BE2C (cell line): ENCODE results near the gene COL27A1.

Experiments used
- DNase-seq: peaks from one replicate; pipeline ENCODE4 v3.0.0-alpha.2; 2020
- H3K27me3 ChIP-seq: fragments of 250-450 bp; sonication (Bioruptor Pico); 2 replicates; pipeline ENCODE4 v1.5.1; 2020; ENCODE audit warnings: mild to moderate bottlenecking
- H3K36me3 ChIP-seq: fragments of 250-450 bp; sonication (Bioruptor Pico); 2 replicates; pipeline ENCODE4 v1.5.1; 2020; ENCODE audit warnings: mild to moderate bottlenecking
- H3K4me1 ChIP-seq: fragments of 250-450 bp; sonication (Bioruptor Pico); 2 replicates; pipeline ENCODE4 v1.5.1; 2020
- H3K4me3 ChIP-seq: 2 replicates; pipeline ENCODE4 v1.5.1; 2011; ENCODE audit warnings: low read depth, low read length
- H3K9me3 ChIP-seq: fragments of 250-450 bp; sonication (Bioruptor Pico); 2 replicates; pipeline ENCODE4 v1.5.1; 2020
- TF ChIP-seq, protein P1 (sequence below): IDR thresholded peaks from 2 replicates; pipeline ENCODE4 v1.5.1; 2012; ENCODE audit warnings: mild to moderate bottlenecking, low read depth, low read length

COL27A1 gene

DNA sequence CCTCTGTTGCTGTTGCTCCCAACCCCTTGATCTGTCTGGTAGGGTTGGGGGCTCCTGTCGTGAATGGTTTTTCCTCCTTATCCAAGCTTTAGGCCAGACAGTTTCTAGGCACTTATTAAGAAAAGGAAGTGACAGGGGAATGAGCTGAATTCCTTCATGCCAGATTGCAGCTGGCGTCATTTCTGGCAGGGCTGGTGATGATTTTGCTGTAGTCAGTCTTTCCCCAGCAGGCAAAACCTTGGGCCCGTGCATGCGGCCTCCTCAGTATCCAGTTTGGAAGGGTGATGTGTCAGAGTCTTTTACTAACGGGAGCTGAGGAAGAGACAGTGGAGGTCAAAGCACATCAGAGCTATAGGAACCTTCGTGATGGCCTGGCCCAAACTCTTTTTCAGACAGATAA is 58.8 kb downstream of the COL27A1 start:
- Histone ChIP-seq H3K27me3 (no peaks in the 10 kb centered on the region), H3K4me1 (no peaks in the 10 kb centered on the region), H3K9me3 (no peaks in the 10 kb centered on the region), H3K4me3 (no peak overlapping the region), H3K36me3 (no peaks in the 10 kb centered on the region)
- no peak for DNase-seq
- TF ChIP-seq, protein P1, sequence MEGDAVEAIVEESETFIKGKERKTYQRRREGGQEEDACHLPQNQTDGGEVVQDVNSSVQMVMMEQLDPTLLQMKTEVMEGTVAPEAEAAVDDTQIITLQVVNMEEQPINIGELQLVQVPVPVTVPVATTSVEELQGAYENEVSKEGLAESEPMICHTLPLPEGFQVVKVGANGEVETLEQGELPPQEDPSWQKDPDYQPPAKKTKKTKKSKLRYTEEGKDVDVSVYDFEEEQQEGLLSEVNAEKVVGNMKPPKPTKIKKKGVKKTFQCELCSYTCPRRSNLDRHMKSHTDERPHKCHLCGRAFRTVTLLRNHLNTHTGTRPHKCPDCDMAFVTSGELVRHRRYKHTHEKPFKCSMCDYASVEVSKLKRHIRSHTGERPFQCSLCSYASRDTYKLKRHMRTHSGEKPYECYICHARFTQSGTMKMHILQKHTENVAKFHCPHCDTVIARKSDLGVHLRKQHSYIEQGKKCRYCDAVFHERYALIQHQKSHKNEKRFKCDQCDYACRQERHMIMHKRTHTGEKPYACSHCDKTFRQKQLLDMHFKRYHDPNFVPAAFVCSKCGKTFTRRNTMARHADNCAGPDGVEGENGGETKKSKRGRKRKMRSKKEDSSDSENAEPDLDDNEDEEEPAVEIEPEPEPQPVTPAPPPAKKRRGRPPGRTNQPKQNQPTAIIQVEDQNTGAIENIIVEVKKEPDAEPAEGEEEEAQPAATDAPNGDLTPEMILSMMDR = no peak

GRCh38 chr9:114214686-114215414 is 59.5 kb downstream of the COL27A1 start:
- DNase-seq = no peak
- H3K9me3 ChIP-seq = no peaks in the 10 kb centered on the region
- TF ChIP-seq, protein P1 = no peak
- no peaks in the 10 kb centered on the region for H3K27me3 ChIP-seq
- H3K4me3 ChIP-seq = no peak overlapping the region
- H3K36me3 ChIP-seq = no peaks in the 10 kb centered on the region
- no peaks in the 10 kb centered on the region for H3K4me1 ChIP-seq

- no peaks in the 10 kb centered on the region for H3K27me3 ChIP-seq
- TF ChIP-seq, protein P1 = no peak
- no peak overlapping the region for H3K4me3 ChIP-seq
- H3K36me3 ChIP-seq = no peaks in the 10 kb centered on the region
- DNase-seq = peak; percentile 69
- no peaks in the 10 kb centered on the region for H3K4me1 ChIP-seq
- H3K9me3 ChIP-seq = no peaks in the 10 kb centered on the region
These were observed 60.7 kb downstream of the COL27A1 start for GRCh38 chr9:114216081-114216480.

DNA sequence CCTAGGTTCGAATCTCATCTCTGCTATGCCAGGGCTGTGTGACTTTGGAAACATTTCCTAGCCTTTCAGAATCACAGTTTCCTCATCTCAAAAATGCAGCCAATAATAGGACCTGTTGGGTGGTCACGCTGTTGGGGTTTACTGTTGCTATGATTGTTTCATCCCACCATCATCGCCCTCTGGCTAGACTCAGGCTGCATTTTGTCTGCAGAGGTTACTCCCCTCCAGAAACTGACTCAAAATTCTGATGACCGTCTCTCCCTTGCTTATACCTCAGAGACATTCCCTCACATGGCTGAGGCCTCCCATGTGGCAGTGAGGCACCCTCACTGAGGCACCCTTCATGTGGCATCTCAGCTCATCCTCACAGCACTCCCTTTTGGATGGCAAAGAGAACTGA is 61.6 kb downstream of the COL27A1 start:
- Histone ChIP-seq H3K27me3 (no peaks in the 10 kb centered on the region), H3K4me3 (no peak overlapping the region), H3K9me3 (no peaks in the 10 kb centered on the region), H3K36me3 (no peaks in the 10 kb centered on the region), H3K4me1 (no peaks in the 10 kb centered on the region)
- no peak for DNase-seq
- TF ChIP-seq, protein P1 = no peak

DNA sequence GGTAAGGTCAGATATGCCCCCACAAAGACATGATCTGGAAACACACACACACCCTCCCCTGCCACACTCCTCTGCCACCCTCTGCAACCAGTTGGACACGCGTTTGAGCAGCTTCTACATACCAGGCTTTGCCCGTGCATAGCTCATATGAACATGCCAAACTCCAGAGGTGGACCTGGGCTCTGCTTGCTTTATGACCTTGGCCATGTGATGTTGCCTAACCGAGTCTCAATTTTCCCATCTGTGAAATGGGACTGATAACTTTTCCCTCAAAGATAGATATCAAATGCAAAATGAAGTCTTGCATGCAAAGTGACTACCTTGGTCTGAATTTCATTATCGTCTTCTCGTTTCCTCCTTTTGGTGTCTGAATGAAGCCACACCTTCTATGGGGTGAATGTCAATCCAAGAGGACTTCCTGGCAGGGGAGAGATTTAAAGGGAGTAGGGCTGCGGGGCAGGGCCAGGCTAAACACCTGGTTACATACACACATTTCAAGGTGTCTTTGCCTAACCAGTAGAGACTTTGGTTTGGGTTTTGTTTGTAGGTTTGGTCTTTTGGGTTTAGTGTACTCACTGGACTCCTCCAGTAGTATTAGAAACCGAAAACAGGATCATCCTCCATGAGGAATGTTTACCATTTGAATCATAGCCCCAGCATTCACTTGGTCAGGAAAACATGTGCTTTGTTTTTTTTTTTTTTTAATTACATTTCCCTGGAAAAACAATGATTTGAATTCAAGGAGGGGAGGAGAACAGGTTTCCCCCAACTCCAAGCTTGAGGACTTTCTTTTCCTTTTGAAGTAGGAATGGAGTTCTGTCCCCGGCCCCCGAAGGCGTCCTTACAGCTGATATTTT is 63.2 kb downstream of the COL27A1 start:
- Histone ChIP-seq H3K27me3 (no peaks in the 10 kb centered on the region), H3K9me3 (no peaks in the 10 kb centered on the region), H3K36me3 (no peaks in the 10 kb centered on the region), H3K4me1 (no peaks in the 10 kb centered on the region), H3K4me3 (no peak overlapping the region)
- TF ChIP-seq, protein P1 = no peak
- no peak for DNase-seq

- Histone ChIP-seq H3K4me3 (no peak overlapping the region), H3K36me3 (no peaks in the 10 kb centered on the region), H3K4me1 (no peaks in the 10 kb centered on the region), H3K27me3 (no peaks in the 10 kb centered on the region), H3K9me3 (no peaks in the 10 kb centered on the region)
- DNase-seq = no peak
- TF ChIP-seq, protein P1 = no peak
These were observed 64.8 kb downstream of the COL27A1 start for GRCh38 chr9:114220061-114220541.
